Measurements from ENCODE around the gene RBM3. TPM values are rescaled to one million over a fixed set of nuclear protein-coding genes. Genes with fewer than 3 reads are reported as not detected.

Gene RBM3
- total RNA-seq, 2 experiments from 2014 or later, result 159 to 164 TPM

- H3K27me3 Mint-ChIP-seq, result no peaks in the 10 kb centered on the region
- ATAC-seq (ENCODE audit: low read depth), result no peak
- no peaks in the 10 kb centered on the region for H3K36me3 Mint-ChIP-seq
- H3K4me3 Mint-ChIP-seq, result no peak overlapping the region
- no peaks in the 10 kb centered on the region for H3K4me1 Mint-ChIP-seq
- DNase-seq, result no peak
- H3K27ac Mint-ChIP-seq, result no peak overlapping the region
- POLR2A ChIA-PET, result no interaction called here
- no peaks in the 10 kb centered on the region for H3K9me3 Mint-ChIP-seq
Observed at GRCh38 chrX:48611703-48612102, 37.4 kb downstream of the RBM3 start.

- no peaks in the 10 kb centered on the region for H3K4me1 Mint-ChIP-seq
- no peak overlapping the region for H3K27ac Mint-ChIP-seq
- H3K27me3 Mint-ChIP-seq, result no peaks in the 10 kb centered on the region
- H3K4me3 Mint-ChIP-seq, result no peak overlapping the region
- DNase-seq, result no peak
- H3K36me3 Mint-ChIP-seq, result no peaks in the 10 kb centered on the region
- no peak for ATAC-seq (ENCODE audit: low read depth)
- POLR2A ChIA-PET, result no interaction called here
- no peaks in the 10 kb centered on the region for H3K9me3 Mint-ChIP-seq
Observed at GRCh38 chrX:48613502-48614160, 39.3 kb downstream of the RBM3 start.

- H3K4me1 Mint-ChIP-seq, result no peaks in the 10 kb centered on the region
- H3K9me3 Mint-ChIP-seq, result no peaks in the 10 kb centered on the region
- H3K4me3 Mint-ChIP-seq, result no peak overlapping the region
- no peak for DNase-seq
- no peaks in the 10 kb centered on the region for H3K27me3 Mint-ChIP-seq
- no peak for ATAC-seq (ENCODE audit: low read depth)
- H3K36me3 Mint-ChIP-seq, result no peaks in the 10 kb centered on the region
- H3K27ac Mint-ChIP-seq, result no peak overlapping the region
- POLR2A ChIA-PET, result no interaction called here
Observed at GRCh38 chrX:48616576-48616975, 42.3 kb downstream of the RBM3 start.

- POLR2A ChIA-PET, result no interaction called here
- Mint-ChIP-seq H3K36me3 (no peaks in the 10 kb centered on the region), H3K27me3 (no peaks in the 10 kb centered on the region), H3K27ac (no peak overlapping the region), H3K4me1 (no peaks in the 10 kb centered on the region), H3K9me3 (no peaks in the 10 kb centered on the region), H3K4me3 (no peak overlapping the region)
- ATAC-seq (ENCODE audit: low read depth) (no peak), DNase-seq (no peak)
Observed at GRCh38 chrX:48617542-48618340, 43.5 kb downstream of the RBM3 start.

GRCh38 chrX:48626401-48627298, 52.4 kb downstream of the RBM3 start:
- POLR2A ChIA-PET, result interaction anchor here (0.6 to 0.7 kb wide), 2 partner anchors 29 to 322 kb away, joined by 3 read pairs; no protein-coding TSS in a partner anchor
- H3K27ac Mint-ChIP-seq, result no peak overlapping the region
- H3K4me1 Mint-ChIP-seq, result no peaks in the 10 kb centered on the region
- no peaks in the 10 kb centered on the region for H3K9me3 Mint-ChIP-seq
- DNase-seq, result no peak
- H3K36me3 Mint-ChIP-seq, result no peaks in the 10 kb centered on the region
- no peak overlapping the region for H3K4me3 Mint-ChIP-seq
- H3K27me3 Mint-ChIP-seq, result no peaks in the 10 kb centered on the region
- ATAC-seq (ENCODE audit: low read depth), result no peak

Other genes starting within 250 kb of the RBM3 start
- gene SSX3, start 217.8 kb upstream of the RBM3 start, total RNA-seq, result not detected
- gene SSX4, start 190.9 kb upstream of the RBM3 start, total RNA-seq, result not detected
- gene SSX4B, start 162.5 kb upstream of the RBM3 start, total RNA-seq, result not detected
- gene SLC38A5, start 104.2 kb upstream of the RBM3 start, total RNA-seq, result 10 to 100 TPM; 58.8 to 62.6 TPM
- gene FTSJ1, start 98.3 kb upstream of the RBM3 start, total RNA-seq, result 10 to 100 TPM; 56.2 to 59.2 TPM
- 10 to 100 TPM; 23.9 to 24.1 TPM for gene PORCN, start 65.5 kb upstream of the RBM3 start, total RNA-seq
- 100 to 1,000 TPM; 200 to 214 TPM for gene EBP, start 52.7 kb upstream of the RBM3 start, total RNA-seq
- gene TBC1D25, start 34.8 kb upstream of the RBM3 start, total RNA-seq, result 10 to 100 TPM; 22.5 to 22.6 TPM
- 10 to 100 TPM; 45.6 to 52.0 TPM for gene WDR13, start 23.0 kb downstream of the RBM3 start, total RNA-seq
- 100 to 1,000 TPM; 142 to 146 TPM for gene WAS, start 109.3 kb downstream of the RBM3 start, total RNA-seq
- gene SUV39H1, start 122.2 kb downstream of the RBM3 start, total RNA-seq, result 10 to 100 TPM; 25.4 to 26.8 TPM
- not detected for gene GLOD5, start 187.3 kb downstream of the RBM3 start, total RNA-seq
- gene GATA1, start 212.1 kb downstream of the RBM3 start, total RNA-seq, result not detected
- gene HDAC6, start 227.6 kb downstream of the RBM3 start, total RNA-seq, result 100 to 1,000 TPM; 107 to 113 TPM